Stomach (tissue), 4 donors: ENCODE measurements around the gene PARVB.

Experiments used
- POLR2A ChIP-seq, 4 donors: fragments of 450-650 bp; IDR thresholded peaks; one replicate each; pipeline ENCODE4 v1.6.1; 2016; ENCODE audit warnings: antibody characterized with exemption in 4 of 4, control low read depth in 2 of 4, mild to moderate bottlenecking in 1 of 4, moderate library complexity in 1 of 4
- TF ChIP-seq, protein P1 (sequence below), 7 experiments: fragments of 450-650 bp in 4 of 7; fragments of 200-600 bp in 3 of 7; sonication (generic) in 3 of 7; IDR thresholded peaks; one replicate each; pipeline ENCODE4 v1.5.1; 2016 to 2019; ENCODE audit warnings: antibody characterized with exemption in 7 of 7, control low read depth in 2 of 7, mild to moderate bottlenecking in 1 of 7

DNA sequence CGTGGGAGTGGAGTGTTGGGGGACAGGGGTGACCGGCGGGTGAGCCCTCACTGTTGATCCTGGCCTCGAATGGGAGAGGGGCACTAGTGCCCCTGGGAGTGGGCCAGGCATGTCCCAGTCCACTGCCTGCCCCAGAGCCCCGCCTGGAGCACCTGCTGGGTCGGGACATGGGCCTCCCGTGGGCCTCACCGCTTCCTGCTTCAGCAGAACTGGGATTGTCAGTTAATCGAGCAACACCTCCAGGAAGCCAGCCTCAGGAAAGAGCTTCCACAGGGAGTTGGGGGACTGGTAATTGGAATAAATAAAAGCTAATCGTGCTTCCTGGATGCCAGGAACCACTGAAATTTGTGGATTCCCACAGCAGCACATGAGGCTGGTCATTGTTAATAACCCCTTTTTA lies 43.8 kb downstream of the PARVB start:
- no peak for TF ChIP-seq POLR2A (IDR thresholded peaks at IDR 0.05)
- TF ChIP-seq, protein P1, sequence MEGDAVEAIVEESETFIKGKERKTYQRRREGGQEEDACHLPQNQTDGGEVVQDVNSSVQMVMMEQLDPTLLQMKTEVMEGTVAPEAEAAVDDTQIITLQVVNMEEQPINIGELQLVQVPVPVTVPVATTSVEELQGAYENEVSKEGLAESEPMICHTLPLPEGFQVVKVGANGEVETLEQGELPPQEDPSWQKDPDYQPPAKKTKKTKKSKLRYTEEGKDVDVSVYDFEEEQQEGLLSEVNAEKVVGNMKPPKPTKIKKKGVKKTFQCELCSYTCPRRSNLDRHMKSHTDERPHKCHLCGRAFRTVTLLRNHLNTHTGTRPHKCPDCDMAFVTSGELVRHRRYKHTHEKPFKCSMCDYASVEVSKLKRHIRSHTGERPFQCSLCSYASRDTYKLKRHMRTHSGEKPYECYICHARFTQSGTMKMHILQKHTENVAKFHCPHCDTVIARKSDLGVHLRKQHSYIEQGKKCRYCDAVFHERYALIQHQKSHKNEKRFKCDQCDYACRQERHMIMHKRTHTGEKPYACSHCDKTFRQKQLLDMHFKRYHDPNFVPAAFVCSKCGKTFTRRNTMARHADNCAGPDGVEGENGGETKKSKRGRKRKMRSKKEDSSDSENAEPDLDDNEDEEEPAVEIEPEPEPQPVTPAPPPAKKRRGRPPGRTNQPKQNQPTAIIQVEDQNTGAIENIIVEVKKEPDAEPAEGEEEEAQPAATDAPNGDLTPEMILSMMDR (IDR thresholded peaks at IDR 0.05), result no peak
